ENCODE results near the gene ZBTB16.

The ZBTB16 gene

DNA sequence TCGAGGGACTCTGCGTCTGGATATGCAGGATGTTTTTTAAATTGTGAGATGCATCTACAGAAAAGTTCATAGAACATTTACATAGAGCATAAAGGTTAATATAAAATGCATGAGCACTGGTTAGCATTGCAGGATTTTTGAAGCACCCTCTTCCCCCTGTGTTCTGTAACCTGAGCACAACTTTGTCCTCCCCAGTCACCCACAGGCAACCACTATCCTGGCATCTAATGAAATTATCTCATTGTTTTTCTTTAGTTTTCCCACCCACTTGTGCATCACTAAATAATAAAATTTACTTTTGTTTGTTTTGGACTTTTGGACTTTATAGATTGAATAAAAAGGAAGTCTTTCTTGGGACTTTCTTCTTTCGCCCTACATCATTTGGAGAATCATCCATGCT is 226.7 kb downstream of the ZBTB16 start:
- POLR2A ChIA-PET (ENCODE audit: low non-redundant PET): no interaction called here
- TF ChIP-seq, protein P1, sequence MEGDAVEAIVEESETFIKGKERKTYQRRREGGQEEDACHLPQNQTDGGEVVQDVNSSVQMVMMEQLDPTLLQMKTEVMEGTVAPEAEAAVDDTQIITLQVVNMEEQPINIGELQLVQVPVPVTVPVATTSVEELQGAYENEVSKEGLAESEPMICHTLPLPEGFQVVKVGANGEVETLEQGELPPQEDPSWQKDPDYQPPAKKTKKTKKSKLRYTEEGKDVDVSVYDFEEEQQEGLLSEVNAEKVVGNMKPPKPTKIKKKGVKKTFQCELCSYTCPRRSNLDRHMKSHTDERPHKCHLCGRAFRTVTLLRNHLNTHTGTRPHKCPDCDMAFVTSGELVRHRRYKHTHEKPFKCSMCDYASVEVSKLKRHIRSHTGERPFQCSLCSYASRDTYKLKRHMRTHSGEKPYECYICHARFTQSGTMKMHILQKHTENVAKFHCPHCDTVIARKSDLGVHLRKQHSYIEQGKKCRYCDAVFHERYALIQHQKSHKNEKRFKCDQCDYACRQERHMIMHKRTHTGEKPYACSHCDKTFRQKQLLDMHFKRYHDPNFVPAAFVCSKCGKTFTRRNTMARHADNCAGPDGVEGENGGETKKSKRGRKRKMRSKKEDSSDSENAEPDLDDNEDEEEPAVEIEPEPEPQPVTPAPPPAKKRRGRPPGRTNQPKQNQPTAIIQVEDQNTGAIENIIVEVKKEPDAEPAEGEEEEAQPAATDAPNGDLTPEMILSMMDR (conservative IDR thresholded peaks at IDR 0.05; ENCODE audit: low read depth): no peak
- CTCF ChIA-PET: interaction anchor here (0.6 kb wide), 1 partner anchor 48 kb away, joined by 3 read pairs; no protein-coding TSS in a partner anchor
- no peak overlapping the region for H3K27ac ChIP-seq
- no peak for DNase-seq (ENCODE audit: low spot score)

DNA sequence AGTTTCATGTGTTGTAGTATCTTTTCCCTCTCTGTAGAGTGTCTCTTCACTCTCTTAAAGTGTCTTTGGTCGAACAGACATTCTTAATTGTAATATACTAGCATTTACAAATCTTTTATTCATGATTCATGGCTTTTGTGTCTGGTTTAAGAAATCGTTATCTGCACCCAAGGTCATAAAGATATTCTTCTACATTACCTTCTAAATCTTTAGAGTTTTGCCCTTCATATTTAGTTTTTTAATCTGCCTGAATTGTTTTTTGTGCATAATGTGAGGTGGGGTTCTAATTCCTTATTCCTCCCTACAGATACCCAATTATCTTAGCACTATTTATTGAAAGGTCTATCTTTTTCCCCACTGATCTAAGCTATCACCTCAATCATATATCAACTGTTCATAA is 227.6 kb downstream of the ZBTB16 start:
- CTCF ChIA-PET: interaction anchor here (0.6 kb wide), 1 partner anchor 229 kb away, joined by 4 read pairs; no protein-coding TSS in a partner anchor
- H3K27ac ChIP-seq: no peak overlapping the region
- TF ChIP-seq, protein P1 (conservative IDR thresholded peaks at IDR 0.05; ENCODE audit: low read depth): no peak
- POLR2A ChIA-PET (ENCODE audit: low non-redundant PET): no interaction called here
- DNase-seq (ENCODE audit: low spot score): no peak

DNA sequence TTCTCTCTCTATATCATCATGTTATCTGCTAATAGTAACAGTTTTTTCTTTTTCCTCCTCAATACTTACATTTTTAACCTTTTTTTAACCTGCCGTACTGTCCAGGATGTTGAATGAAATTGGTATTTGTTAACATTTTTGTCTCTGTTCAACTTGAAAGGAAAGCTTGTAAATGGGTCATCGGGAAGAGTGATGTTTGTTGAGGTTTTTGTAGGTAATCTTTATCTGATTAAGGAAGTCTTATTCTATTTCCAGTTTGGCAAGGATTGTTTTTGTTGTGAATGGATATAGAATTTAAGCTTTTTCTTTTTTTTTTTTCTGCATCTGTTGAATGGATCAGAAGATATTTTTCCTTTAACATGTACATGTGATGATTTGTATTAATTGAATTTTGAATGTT is 228.6 kb downstream of the ZBTB16 start:
- no peak for DNase-seq (ENCODE audit: low spot score)
- H3K27ac ChIP-seq: no peak overlapping the region
- ChIA-PET CTCF (no interaction called here), POLR2A (ENCODE audit: low non-redundant PET) (no interaction called here)
- TF ChIP-seq, protein P1 (conservative IDR thresholded peaks at IDR 0.05; ENCODE audit: low read depth): no peak

DNA sequence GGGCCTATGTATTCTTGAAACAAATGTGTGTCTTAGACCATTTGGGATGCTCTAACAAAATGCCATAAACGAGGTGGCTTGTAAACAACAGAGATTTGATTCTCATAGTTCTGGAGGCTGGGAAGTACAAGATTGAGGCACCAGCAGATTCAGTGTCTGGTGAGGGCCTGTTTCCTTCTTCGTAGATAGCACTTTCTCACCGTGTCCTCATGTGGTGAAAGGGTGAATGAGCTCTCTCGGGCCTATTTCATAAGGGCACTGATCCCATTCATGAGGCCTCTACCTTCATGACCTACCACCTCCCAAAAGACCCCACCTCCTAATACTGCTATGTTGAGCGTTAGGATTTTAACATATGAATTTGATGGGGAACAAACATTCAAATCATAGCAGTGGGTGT is 230.3 kb downstream of the ZBTB16 start:
- no peak overlapping the region for H3K27ac ChIP-seq
- CTCF ChIA-PET: no interaction called here
- POLR2A ChIA-PET (ENCODE audit: low non-redundant PET): no interaction called here
- DNase-seq (ENCODE audit: low spot score): no peak
- TF ChIP-seq, protein P1 (conservative IDR thresholded peaks at IDR 0.05; ENCODE audit: low read depth): no peak

DNA sequence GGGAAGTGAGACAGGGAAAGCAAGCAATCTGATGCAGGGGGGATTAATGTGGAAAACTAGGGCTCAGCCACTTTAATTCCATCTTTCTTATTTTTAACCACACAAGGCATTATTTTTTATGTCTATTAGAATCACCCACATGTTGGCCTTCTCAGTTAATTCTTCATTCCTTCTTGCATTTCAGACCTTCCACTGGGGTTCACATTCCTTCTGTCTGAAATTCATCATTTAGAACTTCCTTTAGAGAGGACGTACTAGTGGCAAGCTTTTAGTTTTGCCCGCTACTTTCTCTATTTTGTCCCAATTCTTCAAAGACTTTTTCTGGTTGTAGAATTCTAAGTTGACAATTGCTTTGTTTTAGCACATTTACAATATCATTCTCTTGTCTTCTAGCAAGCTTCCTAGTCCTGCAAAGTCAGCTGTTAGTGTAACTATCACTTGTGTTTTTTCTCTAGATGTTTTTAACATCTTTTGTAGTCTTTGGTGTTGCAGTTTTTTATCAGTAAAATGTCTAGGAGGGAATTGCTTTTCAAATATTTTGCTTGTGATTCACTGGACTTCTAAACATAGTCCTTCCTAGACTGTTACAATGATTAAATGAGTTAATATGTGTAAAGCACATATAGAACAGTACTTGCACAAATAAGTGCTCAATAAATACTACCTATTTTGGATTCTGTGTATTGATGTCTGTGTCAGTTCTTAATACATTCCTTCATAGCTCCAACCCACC is 231.2 kb downstream of the ZBTB16 start:
- POLR2A ChIA-PET (ENCODE audit: low non-redundant PET): no interaction called here
- TF ChIP-seq, protein P1 (conservative IDR thresholded peaks at IDR 0.05; ENCODE audit: low read depth): no peak
- CTCF ChIA-PET: interaction anchor here (0.6 kb wide), 1 partner anchor 238 kb away, joined by 6 read pairs; no protein-coding TSS in a partner anchor
- no peak for DNase-seq (ENCODE audit: low spot score)
- H3K27ac ChIP-seq: no peak overlapping the region

DNA sequence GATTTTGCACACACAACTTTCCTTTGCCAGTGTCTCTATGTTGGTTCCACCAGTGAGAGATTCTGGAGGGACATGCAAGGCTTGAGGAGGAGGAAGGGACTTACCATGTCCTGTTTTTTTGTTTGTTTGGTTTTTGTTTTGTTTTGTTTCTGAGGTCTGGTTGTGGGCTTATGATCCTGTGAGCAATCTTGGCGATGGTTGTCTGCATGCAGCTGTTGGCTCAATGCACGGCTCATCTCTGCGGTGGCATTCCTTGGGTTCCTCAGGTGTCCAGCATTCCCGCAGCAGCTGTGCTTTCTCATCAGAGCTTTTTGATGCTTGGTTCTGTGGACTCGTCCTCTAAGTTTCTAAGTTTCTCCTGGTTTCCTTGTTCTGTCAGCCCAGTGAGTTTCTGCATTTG is 231.9 kb downstream of the ZBTB16 start:
- ChIA-PET POLR2A (ENCODE audit: low non-redundant PET) (no interaction called here), CTCF (no interaction called here)
- no peak for DNase-seq (ENCODE audit: low spot score)
- TF ChIP-seq, protein P1 (conservative IDR thresholded peaks at IDR 0.05; ENCODE audit: low read depth): no peak
- H3K27ac ChIP-seq: peak overlapping the region; percentile 26; the same call in 1 of the 2 replicates
